PC-3 (cell line): ENCODE measurements around the gene ZNF254. TPM values are rescaled to one million over a fixed set of nuclear protein-coding genes. Genes with fewer than 3 reads are reported as not detected.

Experiments used
- ATAC-seq: fragments of 200-7000 bp; cut with Tn5 transposase; 2 replicates; pipeline ENCODE4 v1.9.1; 2020; ENCODE audit warnings: mild to moderate bottlenecking, moderate library complexity
- BruUV-seq: library from RNA; stranded (reverse); fragments of 400-500 nt; replicated peaks from 2 replicates; lab custom pipeline; 2021; lab: Mats Ljungman, UMichigan
- CTCF ChIA-PET: fragments of 300-600 bp; sonication (Branson Sonifier 250); formaldehyde crosslinking; loops from one replicate; lab custom pipeline; 2022; ENCODE audit warnings: antibody characterized with exemption; lab: Charles Lee
- POLR2A ChIA-PET: fragments of 300-600 bp; sonication (Branson Sonifier 250); formaldehyde crosslinking; loops from one replicate; lab custom pipeline; 2022; ENCODE audit warnings: antibody characterized with exemption; ENCODE audit not compliant: unreplicated experiment; lab: Charles Lee
- DNase-seq: peaks from one replicate; pipeline ENCODE4 v3.0.0-alpha.2; 2015
- H2AFZ ChIP-seq: fragments of 300-600 bp; sonication (generic); 2 replicates; pipeline ENCODE4 v1.6.0; 2016; ENCODE audit warnings: antibody characterized with exemption, low read length
- H3F3A ChIP-seq: fragments of 300-600 bp; sonication (generic); one replicate; pipeline ENCODE4 v1.6.0; 2017; ENCODE audit warnings: antibody characterized with exemption, low read length, control low read depth, mild to moderate bottlenecking; ENCODE audit not compliant: unreplicated experiment
- H3K27ac ChIP-seq: fragments of 300-600 bp; sonication (generic); 2 replicates; pipeline ENCODE4 v1.5.1; 2016; ENCODE audit warnings: mild to moderate bottlenecking, low read length
- H3K27me3 ChIP-seq: fragments of 300-600 bp; sonication (generic); 2 replicates; pipeline ENCODE4 v1.6.1; 2016; ENCODE audit warnings: low read length, mixed read lengths
- H3K36me3 ChIP-seq: fragments of 300-600 bp; sonication (generic); 2 replicates; pipeline ENCODE4 v1.6.1; 2016; ENCODE audit warnings: low read depth, mixed run types, low read length, mixed read lengths
- H3K4me1 ChIP-seq: fragments of 300-600 bp; sonication (generic); 2 replicates; pipeline ENCODE4 v1.5.1; 2016; ENCODE audit warnings: low read length; ENCODE audit not compliant: insufficient read depth
- H3K4me2 ChIP-seq: fragments of 300-600 bp; sonication (generic); 2 replicates; pipeline ENCODE4 v1.6.0; 2016; ENCODE audit warnings: low read length
- H3K4me3 ChIP-seq: fragments of 300-600 bp; sonication (generic); 2 replicates; pipeline ENCODE4 v1.5.1; 2016; ENCODE audit warnings: mild to moderate bottlenecking, low read length, mixed read lengths
- H3K79me2 ChIP-seq: fragments of 300-600 bp; sonication (generic); 2 replicates; pipeline ENCODE4 v1.6.1; 2017; ENCODE audit warnings: low read length, mixed read lengths
- H3K9ac ChIP-seq: fragments of 300-600 bp; sonication (generic); 2 replicates; pipeline ENCODE4 v1.6.0; 2016; ENCODE audit warnings: mild to moderate bottlenecking, low read length
- H3K9me2 ChIP-seq: fragments of 300-600 bp; sonication (generic); replicated peaks from 2 replicates; pipeline ENCODE4 v1.6.1; 2016; ENCODE audit warnings: mixed run types, low read length, mixed read lengths
- H3K9me3 ChIP-seq: fragments of 300-600 bp; sonication (generic); 2 replicates; pipeline ENCODE4 v1.6.1; 2016; ENCODE audit warnings: low read length, mixed read lengths
- H4K20me1 ChIP-seq: fragments of 300-600 bp; sonication (generic); 2 replicates; pipeline ENCODE4 v1.6.1; 2016; ENCODE audit warnings: low read length, mixed read lengths
- EZH2 ChIP-seq: fragments of 300-600 bp; sonication (generic); IDR thresholded peaks from one replicate; pipeline ENCODE4 v1.6.1; 2017; ENCODE audit warnings: antibody characterized with exemption, mild to moderate bottlenecking, low read length; ENCODE audit not compliant: unreplicated experiment
- EZH2phosphoT487 ChIP-seq: fragments of 300-600 bp; sonication (generic); IDR thresholded peaks from 2 replicates; pipeline ENCODE4 v1.6.1; 2018; ENCODE audit warnings: mild to moderate bottlenecking, antibody characterized with exemption, low read length, borderline replicate concordance
- intact Hi-C: fragments of 100-400 bp; cut with micrococcal nuclease; formaldehyde crosslinking; loops from 2 replicates; pipeline ENCODE4 v1.9.0; 2023
- total RNA-seq: library from RNA; depleted of rRNA; stranded (reverse); fragments of >200 nt; gene quantifications from 2 replicates; pipeline ENCODE4 v1.2.3, GENCODE V29; 2014
- TF ChIP-seq, protein P1 (sequence below): fragments of 300-600 bp; sonication (generic); conservative IDR thresholded peaks from 2 replicates; pipeline ENCODE4 v1.5.1; 2017; ENCODE audit warnings: antibody characterized with exemption, low read depth, mild to moderate bottlenecking, low read length

ZNF254 gene
- total RNA-seq, 1 experiment from 2014 or later, result 9.3 TPM

- Histone ChIP-seq H3K27me3 (no peaks in the 10 kb centered on the region), H4K20me1 (no peaks in the 10 kb centered on the region), H3F3A (no peaks in the 10 kb centered on the region), H2AFZ (no peak overlapping the region), H3K4me2 (no peak overlapping the region), H3K9me3 (no peaks in the 10 kb centered on the region), H3K36me3 (peaks cover 46% of the 10 kb centered on the region), H3K9ac (no peak overlapping the region), H3K27ac (no peak overlapping the region), H3K9me2 (no peaks in the 10 kb centered on the region), H3K79me2 (no peaks in the 10 kb centered on the region), H3K4me3 (no peak overlapping the region), H3K4me1 (no peaks in the 10 kb centered on the region)
- ChIA-PET CTCF (interaction anchor here (0.6 kb wide), 1 partner anchor 12 kb away, joined by 8 read pairs; no protein-coding TSS in a partner anchor), POLR2A (no interaction called here)
- BruUV-seq, result no TSS peak
- DNase-seq (no peak), ATAC-seq (no peak)
- no peak for TF ChIP-seq EZH2
- TF ChIP-seq, protein P1, sequence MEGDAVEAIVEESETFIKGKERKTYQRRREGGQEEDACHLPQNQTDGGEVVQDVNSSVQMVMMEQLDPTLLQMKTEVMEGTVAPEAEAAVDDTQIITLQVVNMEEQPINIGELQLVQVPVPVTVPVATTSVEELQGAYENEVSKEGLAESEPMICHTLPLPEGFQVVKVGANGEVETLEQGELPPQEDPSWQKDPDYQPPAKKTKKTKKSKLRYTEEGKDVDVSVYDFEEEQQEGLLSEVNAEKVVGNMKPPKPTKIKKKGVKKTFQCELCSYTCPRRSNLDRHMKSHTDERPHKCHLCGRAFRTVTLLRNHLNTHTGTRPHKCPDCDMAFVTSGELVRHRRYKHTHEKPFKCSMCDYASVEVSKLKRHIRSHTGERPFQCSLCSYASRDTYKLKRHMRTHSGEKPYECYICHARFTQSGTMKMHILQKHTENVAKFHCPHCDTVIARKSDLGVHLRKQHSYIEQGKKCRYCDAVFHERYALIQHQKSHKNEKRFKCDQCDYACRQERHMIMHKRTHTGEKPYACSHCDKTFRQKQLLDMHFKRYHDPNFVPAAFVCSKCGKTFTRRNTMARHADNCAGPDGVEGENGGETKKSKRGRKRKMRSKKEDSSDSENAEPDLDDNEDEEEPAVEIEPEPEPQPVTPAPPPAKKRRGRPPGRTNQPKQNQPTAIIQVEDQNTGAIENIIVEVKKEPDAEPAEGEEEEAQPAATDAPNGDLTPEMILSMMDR, result no peak
- no peak for TF ChIP-seq EZH2phosphoT487
- intact Hi-C loops, result no loop called here
Observed at GRCh38 chr19:24046550-24046949, 40.4 kb upstream of the ZNF254 start.

GRCh38 chr19:24048261-24048660 lies 38.7 kb upstream of the ZNF254 start:
- Histone ChIP-seq H3K9me2 (no peaks in the 10 kb centered on the region), H2AFZ (no peak overlapping the region), H3K27me3 (no peaks in the 10 kb centered on the region), H4K20me1 (no peaks in the 10 kb centered on the region), H3K9me3 (no peaks in the 10 kb centered on the region), H3K27ac (no peak overlapping the region), H3K4me2 (no peak overlapping the region), H3F3A (peaks cover 4% of the 10 kb centered on the region), H3K9ac (no peak overlapping the region), H3K4me1 (peaks cover 10% of the 10 kb centered on the region), H3K4me3 (no peak overlapping the region), H3K79me2 (no peaks in the 10 kb centered on the region), H3K36me3 (peaks cover 61% of the 10 kb centered on the region)
- intact Hi-C loops, result no loop called here
- ATAC-seq, result no peak
- ChIA-PET CTCF (no interaction called here), POLR2A (no interaction called here)
- DNase-seq, result no peak
- TF ChIP-seq EZH2phosphoT487, result no peak
- TF ChIP-seq, protein P1, result no peak
- no peak for TF ChIP-seq EZH2
- no TSS peak for BruUV-seq

GRCh38 chr19:24049537-24049936 lies 37.5 kb upstream of the ZNF254 start:
- H3K27me3 ChIP-seq, result no peaks in the 10 kb centered on the region
- DNase-seq (no peak), ATAC-seq (no peak)
- H3K9me2 ChIP-seq, result no peaks in the 10 kb centered on the region
- H3F3A ChIP-seq, result peaks cover 10% of the 10 kb centered on the region
- H3K27ac ChIP-seq, result no peak overlapping the region
- POLR2A ChIA-PET, result no interaction called here
- no peaks in the 10 kb centered on the region for H3K79me2 ChIP-seq
- H3K4me2 ChIP-seq, result no peak overlapping the region
- no peak for TF ChIP-seq EZH2
- no peak for TF ChIP-seq EZH2phosphoT487
- TF ChIP-seq, protein P1, result no peak
- H3K4me3 ChIP-seq, result no peak overlapping the region
- intact Hi-C loops, result no loop called here
- H3K4me1 ChIP-seq, result peaks cover 17% of the 10 kb centered on the region
- H3K36me3 ChIP-seq, result peaks cover 64% of the 10 kb centered on the region
- CTCF ChIA-PET, result no interaction called here
- H3K9ac ChIP-seq, result no peak overlapping the region
- H4K20me1 ChIP-seq, result peaks cover 6% of the 10 kb centered on the region; the same call in 1 of the 2 replicates
- no peaks in the 10 kb centered on the region for H3K9me3 ChIP-seq
- H2AFZ ChIP-seq, result no peak overlapping the region
- no TSS peak for BruUV-seq
